SKM-1 treated with dmso at 0.1 percent for 144 hours (cell line): ENCODE results near the gene NBPF12.
A peak's percentile ranks its signal among the peaks of the same experiment; 100 is the strongest.
"Not testable (repeated sequence)": the region's sequence is repeated elsewhere in the genome, so short reads cannot be mapped to it uniquely, and the experiment has no call there.

Source experiments
- DNase-seq: peaks from one replicate; lab custom pipeline; 2025; ENCODE audit not compliant: unreplicated experiment; lab: John Stamatoyannopoulos, UW

The NBPF12 gene

GRCh38 chr1:146938242-146938902 is at the start of gene NBPF12:
NBPF12 (plus strand) TSS chr1:146938324; CDS start chr1:146960144, 21,820 bp downstream.
- DNase-seq, result peak; percentile 52

- DNase-seq, result not testable (repeated sequence)
Measured at GRCh38 chr1:146891355-146891754, 46.8 kb upstream of the NBPF12 start.

- not testable (repeated sequence) for DNase-seq
Measured at GRCh38 chr1:146892331-146892730, 45.8 kb upstream of the NBPF12 start.

- DNase-seq, result not testable (repeated sequence)
Measured at GRCh38 chr1:146907565-146908261, 30.4 kb upstream of the NBPF12 start.

GRCh38 chr1:146912975-146913374 is 25.1 kb upstream of the NBPF12 start:
- not testable (repeated sequence) for DNase-seq

GRCh38 chr1:146920811-146921210 is 17.3 kb upstream of the NBPF12 start:
- not testable (repeated sequence) for DNase-seq

GRCh38 chr1:146922614-146923013 is 15.5 kb upstream of the NBPF12 start:
- not testable (repeated sequence) for DNase-seq

GRCh38 chr1:146924106-146924505 is 14.0 kb upstream of the NBPF12 start:
- DNase-seq, result not testable (repeated sequence)

GRCh38 chr1:146926413-146926812 is 11.7 kb upstream of the NBPF12 start:
- DNase-seq, result not testable (repeated sequence)

GRCh38 chr1:146930225-146930624 is 7.9 kb upstream of the NBPF12 start:
- not testable (repeated sequence) for DNase-seq

GRCh38 chr1:146934390-146935223 is 3.5 kb upstream of the NBPF12 start:
- not testable (repeated sequence) for DNase-seq

- not testable (repeated sequence) for DNase-seq
Measured at GRCh38 chr1:146937462-146937861, 662 bp upstream of the NBPF12 start.

- DNase-seq, result not testable (repeated sequence)
Measured at GRCh38 chr1:146938927-146939786, 1.0 kb downstream of the NBPF12 start.

- not testable (repeated sequence) for DNase-seq
Measured at GRCh38 chr1:146940293-146940692, 2.2 kb downstream of the NBPF12 start.

GRCh38 chr1:146943342-146943886 is 5.3 kb downstream of the NBPF12 start:
- DNase-seq, result not testable (repeated sequence)

GRCh38 chr1:146948127-146948526 is 10.0 kb downstream of the NBPF12 start:
- not testable (repeated sequence) for DNase-seq

- DNase-seq, result not testable (repeated sequence)
Measured at GRCh38 chr1:146964340-146964739, 26.2 kb downstream of the NBPF12 start.

- not testable (repeated sequence) for DNase-seq
Measured at GRCh38 chr1:146966351-146966750, 28.2 kb downstream of the NBPF12 start.

GRCh38 chr1:146970656-146971055 is 32.5 kb downstream of the NBPF12 start:
- not testable (repeated sequence) for DNase-seq

- not testable (repeated sequence) for DNase-seq
Measured at GRCh38 chr1:146972681-146973080, 34.6 kb downstream of the NBPF12 start.
